ENCODE results near the gene PSMB11. TPM values are rescaled to one million over a fixed set of nuclear protein-coding genes. Genes with fewer than 3 reads are reported as not detected.
A peak's percentile ranks its signal among the peaks of the same experiment; 100 is the strongest.

PSMB11 gene
- total RNA-seq, 1 donor from 2014 or later, result not detected

GRCh38 chr14:23074906-23075305, 32.9 kb downstream of the PSMB11 start:
- no peak for TF ChIP-seq CTCF (IDR thresholded peaks at IDR 0.05)
- H3K27ac ChIP-seq, result no peak overlapping the region
- peaks cover 77% of the 10 kb centered on the region for H3K36me3 ChIP-seq
- no peak for DNase-seq
- H3K9me3 ChIP-seq, result no peaks in the 10 kb centered on the region
- H3K4me1 ChIP-seq, result peaks cover 43% of the 10 kb centered on the region
- intact Hi-C loops (cut with DNase I), result no loop called here
- no peak for ATAC-seq
- no peaks in the 10 kb centered on the region for H3K27me3 ChIP-seq
- no peak overlapping the region for H3K4me3 ChIP-seq

GRCh38 chr14:23076785-23077408, 34.9 kb downstream of the PSMB11 start:
- DNase-seq (no peak), ATAC-seq (peak; percentile 37)
- H3K4me3 ChIP-seq, result no peak overlapping the region
- H3K9me3 ChIP-seq, result no peaks in the 10 kb centered on the region
- peaks cover 29% of the 10 kb centered on the region for H3K4me1 ChIP-seq
- peaks cover 97% of the 10 kb centered on the region for H3K36me3 ChIP-seq
- intact Hi-C loops (cut with DNase I), result no loop called here
- TF ChIP-seq CTCF (IDR thresholded peaks at IDR 0.05), result peak; percentile 60
- no peak overlapping the region for H3K27ac ChIP-seq
- H3K27me3 ChIP-seq, result no peaks in the 10 kb centered on the region

- H3K27me3 ChIP-seq, result no peaks in the 10 kb centered on the region
- peak overlapping the region; percentile 11 for H3K27ac ChIP-seq
- no peak for ATAC-seq
- peaks cover 20% of the 10 kb centered on the region for H3K4me1 ChIP-seq
- no peak overlapping the region for H3K4me3 ChIP-seq
- H3K36me3 ChIP-seq, result peaks cover 99% of the 10 kb centered on the region
- no peaks in the 10 kb centered on the region for H3K9me3 ChIP-seq
- TF ChIP-seq CTCF (IDR thresholded peaks at IDR 0.05), result no peak
- no peak for DNase-seq
- intact Hi-C loops (cut with DNase I), result no loop called here
Measured at GRCh38 chr14:23077962-23078361, 36.0 kb downstream of the PSMB11 start.

- Histone ChIP-seq H3K36me3 (peaks cover 99% of the 10 kb centered on the region), H3K27ac (peak overlapping the region; percentile 11), H3K4me1 (peaks cover 20% of the 10 kb centered on the region), H3K9me3 (no peaks in the 10 kb centered on the region), H3K27me3 (no peaks in the 10 kb centered on the region), H3K4me3 (no peak overlapping the region)
- no peak for TF ChIP-seq CTCF (IDR thresholded peaks at IDR 0.05)
- peak; percentile 96 for ATAC-seq
- no peak for DNase-seq
- intact Hi-C loops (cut with DNase I), result no loop called here
Measured at GRCh38 chr14:23078692-23079116, 36.7 kb downstream of the PSMB11 start.

GRCh38 chr14:23079716-23080115, 37.7 kb downstream of the PSMB11 start:
- intact Hi-C loops (cut with DNase I), result no loop called here

More at GRCh38 chr14:23079716-23080115, 37.7 kb downstream of the PSMB11 start:
- Histone ChIP-seq H3K4me3 (no peak overlapping the region), H3K27me3 (no peaks in the 10 kb centered on the region), H3K27ac (no peak overlapping the region), H3K9me3 (no peaks in the 10 kb centered on the region), H3K36me3 (peaks cover 99% of the 10 kb centered on the region), H3K4me1 (peaks cover 20% of the 10 kb centered on the region)
- ATAC-seq (no peak), DNase-seq (no peak)
- TF ChIP-seq CTCF (IDR thresholded peaks at IDR 0.05), result no peak
